SKM-1 (cell line): ENCODE measurements around the gene HHLA2.

Experiments used
- DNase-seq: peaks from one replicate; lab custom pipeline; 2025; ENCODE audit not compliant: unreplicated experiment; lab: John Stamatoyannopoulos, UW

Gene HHLA2

GRCh38 chr3:108298056-108298455 lies 1.7 kb downstream of the HHLA2 start:
- no peak for DNase-seq

GRCh38 chr3:108300103-108300849 lies 3.9 kb downstream of the HHLA2 start:
- DNase-seq, result no peak

- no peak for DNase-seq
These were observed 5.5 kb downstream of the HHLA2 start for GRCh38 chr3:108301695-108302404.

GRCh38 chr3:108302570-108302969 lies 6.2 kb downstream of the HHLA2 start:
- DNase-seq, result no peak

GRCh38 chr3:108305484-108306172 lies 9.3 kb downstream of the HHLA2 start:
- DNase-seq, result no peak

GRCh38 chr3:108311797-108312196 lies 15.4 kb downstream of the HHLA2 start:
- peak; percentile 45 for DNase-seq

GRCh38 chr3:108312656-108313055 lies 16.3 kb downstream of the HHLA2 start:
- DNase-seq, result no peak

GRCh38 chr3:108315767-108316301 lies 19.5 kb downstream of the HHLA2 start:
- no peak for DNase-seq

GRCh38 chr3:108319428-108320082 lies 23.2 kb downstream of the HHLA2 start:
- no peak for DNase-seq

GRCh38 chr3:108320746-108321350 lies 24.5 kb downstream of the HHLA2 start:
- no peak for DNase-seq

GRCh38 chr3:108322352-108322751 lies 26.0 kb downstream of the HHLA2 start:
- DNase-seq, result no peak

GRCh38 chr3:108324177-108324576 lies 27.8 kb downstream of the HHLA2 start:
- no peak for DNase-seq

- DNase-seq, result no peak
These were observed 30.8 kb downstream of the HHLA2 start for GRCh38 chr3:108327168-108327567.

GRCh38 chr3:108328821-108329486 lies 32.6 kb downstream of the HHLA2 start:
- DNase-seq, result no peak

GRCh38 chr3:108329508-108329907 lies 33.2 kb downstream of the HHLA2 start:
- DNase-seq, result no peak

GRCh38 chr3:108329947-108330346 lies 33.6 kb downstream of the HHLA2 start:
- no peak for DNase-seq

- DNase-seq, result no peak
These were observed 35.4 kb downstream of the HHLA2 start for GRCh38 chr3:108331792-108332191.

- DNase-seq, result no peak
These were observed 37.6 kb downstream of the HHLA2 start for GRCh38 chr3:108333961-108334360.

- DNase-seq, result no peak
These were observed 38.4 kb downstream of the HHLA2 start for GRCh38 chr3:108334701-108335100.

GRCh38 chr3:108338901-108339545 lies 42.7 kb downstream of the HHLA2 start:
- no peak for DNase-seq
